ENCODE results near the gene CCDC85A. TPM values are rescaled to one million over a fixed set of nuclear protein-coding genes. Genes with fewer than 3 reads are reported as not detected.

Gene CCDC85A
- total RNA-seq, 1 experiment from 2014 or later = 0.10 TPM

- no peak for DNase-seq (ENCODE audit: low read depth, low spot score)
- H3K4me1 ChIP-seq (ENCODE audit: control insufficient read depth in 1 of 2, insufficient read depth in 2 of 2, low read length in 2 of 2) = no peaks in the 10 kb centered on the region
- BruUV-seq (replicated peaks) = no TSS peak
- ChIA-PET RAD21 (ENCODE audit: low non-redundant PET in 1 of 2, low total read pairs in 2 of 2, uncharacterized antibody in 2 of 2, unreplicated experiment in 2 of 2) (no interaction called here), POLR2A (no interaction called here), CTCF (no interaction called here)
- no peak overlapping the region for H3K4me3 ChIP-seq (replicated peaks in 1 of 2; ENCODE audit: low read depth in 1 of 2, low read length in 2 of 2)
- H3K79me2 ChIP-seq (ENCODE audit: insufficient read depth, low read length) = no peaks in the 10 kb centered on the region
- no peak overlapping the region for H3K9ac ChIP-seq (ENCODE audit: low read length)
- no peaks in the 10 kb centered on the region for H3K9me3 ChIP-seq (ENCODE audit: control insufficient read depth in 1 of 2, insufficient read depth in 1 of 2, low read depth in 1 of 2, low read length in 2 of 2)
- H3K4me2 ChIP-seq (ENCODE audit: low read length) = no peak overlapping the region
- H3K36me3 ChIP-seq (ENCODE audit: control insufficient read depth in 1 of 2, insufficient read depth in 2 of 2, low read length in 2 of 2) = no peaks in the 10 kb centered on the region
- H2AFZ ChIP-seq (ENCODE audit: low read depth, low read length, poor library complexity, severe bottlenecking) = no peak overlapping the region
- no peak for ATAC-seq
- H4K20me1 ChIP-seq (ENCODE audit: insufficient read depth) = no peaks in the 10 kb centered on the region
- H3K27ac ChIP-seq (ENCODE audit: low read depth, low read length) = no peak overlapping the region
- no peaks in the 10 kb centered on the region for H3K9me2 ChIP-seq (ENCODE audit: insufficient read depth)
- H3K27me3 ChIP-seq (ENCODE audit: insufficient read depth, low read length) = no peaks in the 10 kb centered on the region
- intact Hi-C loops (cut with micrococcal nuclease) = no loop called here
- TF ChIP-seq JUND (IDR thresholded peaks at IDR 0.05) = no peak
- TF ChIP-seq SRF (IDR thresholded peaks at IDR 0.05; ENCODE audit: low read depth) = no peak
Observed at GRCh38 chr2:56376699-56377665, 193.2 kb downstream of the CCDC85A start.

- DNase-seq (ENCODE audit: low read depth, low spot score) (no peak), ATAC-seq (no peak)
- Histone ChIP-seq H3K27ac (ENCODE audit: low read depth, low read length) (no peak overlapping the region), H3K36me3 (ENCODE audit: control insufficient read depth in 1 of 2, insufficient read depth in 2 of 2, low read length in 2 of 2) (no peaks in the 10 kb centered on the region), H3K27me3 (ENCODE audit: insufficient read depth, low read length) (no peaks in the 10 kb centered on the region), H2AFZ (ENCODE audit: low read depth, low read length, poor library complexity, severe bottlenecking) (peak overlapping the region; percentile 17), H3K9me3 (ENCODE audit: control insufficient read depth in 1 of 2, insufficient read depth in 1 of 2, low read depth in 1 of 2, low read length in 2 of 2) (no peaks in the 10 kb centered on the region), H4K20me1 (ENCODE audit: insufficient read depth) (no peaks in the 10 kb centered on the region), H3K9me2 (ENCODE audit: insufficient read depth) (no peaks in the 10 kb centered on the region), H3K79me2 (ENCODE audit: insufficient read depth, low read length) (no peaks in the 10 kb centered on the region), H3K4me3 (replicated peaks in 1 of 2; ENCODE audit: low read depth in 1 of 2, low read length in 2 of 2) (no peak overlapping the region), H3K9ac (ENCODE audit: low read length) (no peak overlapping the region), H3K4me2 (ENCODE audit: low read length) (no peak overlapping the region), H3K4me1 (ENCODE audit: control insufficient read depth in 1 of 2, insufficient read depth in 2 of 2, low read length in 2 of 2) (no peaks in the 10 kb centered on the region)
- RAD21 ChIA-PET (ENCODE audit: low non-redundant PET in 1 of 2, low total read pairs in 2 of 2, uncharacterized antibody in 2 of 2, unreplicated experiment in 2 of 2) = no interaction called here
- POLR2A ChIA-PET = no interaction called here
- CTCF ChIA-PET = no interaction called here
- intact Hi-C loops (cut with micrococcal nuclease) = no loop called here
- BruUV-seq (replicated peaks) = no TSS peak
- no peak for TF ChIP-seq FOSL1 (IDR thresholded peaks at IDR 0.05; ENCODE audit: low read depth)
- TF ChIP-seq TCF7L2 (IDR thresholded peaks at IDR 0.05; ENCODE audit: borderline replicate concordance, extremely low read depth, insufficient read depth, insufficient read length) = no peak
- no peak for TF ChIP-seq ELF1 (IDR thresholded peaks at IDR 0.05; ENCODE audit: borderline replicate concordance, low read depth)
- no peak for TF ChIP-seq CBX3 (IDR thresholded peaks at IDR 0.05; ENCODE audit: low read depth)
- no peak for TF ChIP-seq SRF (IDR thresholded peaks at IDR 0.05; ENCODE audit: low read depth)
- no peak for TF ChIP-seq SIN3A (IDR thresholded peaks at IDR 0.05; ENCODE audit: low read depth)
- no peak for TF ChIP-seq YY1 (IDR thresholded peaks at IDR 0.05; ENCODE audit: extremely low read depth, insufficient replicate concordance, low read depth, low read length)
- TF ChIP-seq, protein P1, sequence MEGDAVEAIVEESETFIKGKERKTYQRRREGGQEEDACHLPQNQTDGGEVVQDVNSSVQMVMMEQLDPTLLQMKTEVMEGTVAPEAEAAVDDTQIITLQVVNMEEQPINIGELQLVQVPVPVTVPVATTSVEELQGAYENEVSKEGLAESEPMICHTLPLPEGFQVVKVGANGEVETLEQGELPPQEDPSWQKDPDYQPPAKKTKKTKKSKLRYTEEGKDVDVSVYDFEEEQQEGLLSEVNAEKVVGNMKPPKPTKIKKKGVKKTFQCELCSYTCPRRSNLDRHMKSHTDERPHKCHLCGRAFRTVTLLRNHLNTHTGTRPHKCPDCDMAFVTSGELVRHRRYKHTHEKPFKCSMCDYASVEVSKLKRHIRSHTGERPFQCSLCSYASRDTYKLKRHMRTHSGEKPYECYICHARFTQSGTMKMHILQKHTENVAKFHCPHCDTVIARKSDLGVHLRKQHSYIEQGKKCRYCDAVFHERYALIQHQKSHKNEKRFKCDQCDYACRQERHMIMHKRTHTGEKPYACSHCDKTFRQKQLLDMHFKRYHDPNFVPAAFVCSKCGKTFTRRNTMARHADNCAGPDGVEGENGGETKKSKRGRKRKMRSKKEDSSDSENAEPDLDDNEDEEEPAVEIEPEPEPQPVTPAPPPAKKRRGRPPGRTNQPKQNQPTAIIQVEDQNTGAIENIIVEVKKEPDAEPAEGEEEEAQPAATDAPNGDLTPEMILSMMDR (IDR thresholded peaks at IDR 0.05 in 2 of 3, conservative IDR thresholded peaks at IDR 0.05 in 1 of 3; ENCODE audit: borderline replicate concordance in 1 of 3, insufficient read depth in 1 of 3, low read depth in 2 of 3, low read length in 2 of 3) = no peak
- no peak for TF ChIP-seq RAD21 (IDR thresholded peaks at IDR 0.05; ENCODE audit: low read depth)
- TF ChIP-seq CEBPB (IDR thresholded peaks at IDR 0.05; ENCODE audit: low read depth) = no peak
- TF ChIP-seq ZFX (IDR thresholded peaks at IDR 0.05) = no peak
- TF ChIP-seq MAX (IDR thresholded peaks at IDR 0.05) = no peak
- no peak for TF ChIP-seq EZH2phosphoT487 (IDR thresholded peaks at IDR 0.05; ENCODE audit: borderline replicate concordance)
- TF ChIP-seq POLR2AphosphoS5 (IDR thresholded peaks at IDR 0.05; ENCODE audit: low read depth, low read length) = no peak
- no peak for TF ChIP-seq POLR2A (IDR thresholded peaks at IDR 0.05; ENCODE audit: borderline replicate concordance, extremely low read depth, insufficient read depth, insufficient read length)
- no peak for TF ChIP-seq EZH2 (IDR thresholded peaks at IDR 0.05)
- no peak for TF ChIP-seq SP1 (IDR thresholded peaks at IDR 0.05; ENCODE audit: low read depth)
- TF ChIP-seq ZNF274 (IDR thresholded peaks at IDR 0.05; ENCODE audit: low read depth, low read length) = no peak
Observed at GRCh38 chr2:56379066-56379465, 195.3 kb downstream of the CCDC85A start.

All from HCT116 (cell line).